Mucosa of descending colon (tissue), 3 donors: ENCODE results near the gene GLCE. TPM values are rescaled to one million over a fixed set of nuclear protein-coding genes. Genes with fewer than 3 reads are reported as not detected.

Experiments
- ATAC-seq: fragments of 200-7000 bp; cut with Tn5 transposase; one replicate; pipeline ENCODE4 v1.9.1; 2020; ENCODE audit warnings: mild to moderate bottlenecking, moderate library complexity
- DNase-seq, 3 donors: peaks; one replicate each; pipeline ENCODE4 v3.0.0-alpha.2; 2020
- H3K36me3 ChIP-seq: fragments of 200-600 bp; one replicate; pipeline ENCODE4 v1.8.0; 2021; ENCODE audit warnings: low read depth, mild to moderate bottlenecking
- H3K4me1 ChIP-seq: fragments of 200-600 bp; one replicate; pipeline ENCODE4 v1.8.0; 2021; ENCODE audit warnings: low read depth, mild to moderate bottlenecking
- H3K4me3 ChIP-seq: fragments of 200-600 bp; one replicate; pipeline ENCODE4 v1.8.0; 2021; ENCODE audit warnings: mild to moderate bottlenecking
- H3K9me3 ChIP-seq: fragments of 200-600 bp; one replicate; pipeline ENCODE4 v1.8.0; 2021; ENCODE audit warnings: mild to moderate bottlenecking
- intact Hi-C, 2 donors: fragments of 100-400 bp; cut with DNase I in 1 of 2; cut with micrococcal nuclease in 1 of 2; formaldehyde crosslinking; loops; one replicate each; pipeline versions ENCODE4 v1.11.0 to v1.11.1; 2022; cut with DNase I, micrococcal nuclease
- total RNA-seq, 3 donors: library from RNA; stranded (reverse); fragmentation: NEBNext Ultra II Directional in 2 of 3; extraction: Animal tissue kit (Norgen Biotek cat#: 25700) in 2 of 3; gene quantifications; one replicate each; pipeline versions ENCODE4 v1.2.1 to v1.2.4, GENCODE V29; 2021 to 2023
- TF ChIP-seq, protein P1 (sequence below): fragments of 200-600 bp; IDR thresholded peaks from one replicate; pipeline ENCODE4 v1.8.0; 2022; ENCODE audit warnings: antibody characterized with exemption, mild to moderate bottlenecking
- donor health status: DM: no; HTN: no; CAD: no; lungs with moderate emphysema.
- donor health status: DM: no; HTN: no; CAD: no.
- donor health status: DM: no; HTN: yes; CAD: no.

Gene GLCE
- total RNA-seq, 3 donors from 2014 or later = 17.7 to 36.4 (median 32.3) TPM

GRCh38 chr15:69118089-69118488, 42.3 kb upstream of the GLCE start:
- Histone ChIP-seq H3K9me3 (no peaks in the 10 kb centered on the region), H3K4me3 (no peak overlapping the region), H3K36me3 (no peaks in the 10 kb centered on the region), H3K4me1 (no peaks in the 10 kb centered on the region)
- ATAC-seq (no peak), DNase-seq (no peak)
- intact Hi-C loops = no loop called here
- TF ChIP-seq, protein P1, sequence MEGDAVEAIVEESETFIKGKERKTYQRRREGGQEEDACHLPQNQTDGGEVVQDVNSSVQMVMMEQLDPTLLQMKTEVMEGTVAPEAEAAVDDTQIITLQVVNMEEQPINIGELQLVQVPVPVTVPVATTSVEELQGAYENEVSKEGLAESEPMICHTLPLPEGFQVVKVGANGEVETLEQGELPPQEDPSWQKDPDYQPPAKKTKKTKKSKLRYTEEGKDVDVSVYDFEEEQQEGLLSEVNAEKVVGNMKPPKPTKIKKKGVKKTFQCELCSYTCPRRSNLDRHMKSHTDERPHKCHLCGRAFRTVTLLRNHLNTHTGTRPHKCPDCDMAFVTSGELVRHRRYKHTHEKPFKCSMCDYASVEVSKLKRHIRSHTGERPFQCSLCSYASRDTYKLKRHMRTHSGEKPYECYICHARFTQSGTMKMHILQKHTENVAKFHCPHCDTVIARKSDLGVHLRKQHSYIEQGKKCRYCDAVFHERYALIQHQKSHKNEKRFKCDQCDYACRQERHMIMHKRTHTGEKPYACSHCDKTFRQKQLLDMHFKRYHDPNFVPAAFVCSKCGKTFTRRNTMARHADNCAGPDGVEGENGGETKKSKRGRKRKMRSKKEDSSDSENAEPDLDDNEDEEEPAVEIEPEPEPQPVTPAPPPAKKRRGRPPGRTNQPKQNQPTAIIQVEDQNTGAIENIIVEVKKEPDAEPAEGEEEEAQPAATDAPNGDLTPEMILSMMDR = no peak

- TF ChIP-seq, protein P1 = no peak
- H3K9me3 ChIP-seq = no peaks in the 10 kb centered on the region
Observed at GRCh38 chr15:69119001-69119400, 41.4 kb upstream of the GLCE start.

DNA sequence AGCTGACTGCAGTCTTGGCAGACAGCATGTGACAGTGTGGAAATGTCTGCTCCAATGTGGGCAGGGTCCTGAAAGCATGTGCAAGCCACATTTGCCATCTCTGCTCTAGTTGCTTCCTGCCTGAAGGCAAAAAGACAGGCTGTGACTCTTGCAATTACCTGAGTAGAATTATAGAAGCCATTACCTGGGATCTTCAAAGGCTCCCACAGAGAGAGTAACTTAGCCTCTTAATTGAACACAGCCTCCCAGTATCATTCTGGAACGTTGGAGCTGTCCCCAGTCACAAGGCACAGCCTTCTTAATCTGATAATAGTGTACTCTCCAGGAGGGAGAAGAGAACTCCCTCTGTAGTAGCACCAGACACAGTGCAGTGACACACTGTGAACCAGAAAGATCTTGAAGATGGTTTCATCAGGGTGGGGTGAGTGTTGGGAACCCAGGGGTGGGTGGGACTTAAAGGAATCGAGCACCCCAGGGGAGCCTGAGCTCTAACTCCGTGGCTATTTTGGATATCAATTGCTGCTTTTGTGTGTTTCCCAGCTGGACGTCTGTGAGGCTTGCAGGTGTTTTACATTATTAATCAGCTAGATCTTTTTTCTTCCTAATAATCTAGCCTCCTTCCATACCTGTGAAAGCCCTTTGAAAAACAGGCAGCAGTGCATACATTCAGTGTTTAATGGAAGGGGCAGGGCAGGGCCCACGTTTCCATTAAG, 40.6 kb upstream of the GLCE start:
- H3K4me3 ChIP-seq = no peak overlapping the region
- TF ChIP-seq, protein P1 = no peak
- H3K4me1 ChIP-seq = no peaks in the 10 kb centered on the region
- DNase-seq (no peak), ATAC-seq (no peak)
- H3K36me3 ChIP-seq = no peaks in the 10 kb centered on the region
- H3K9me3 ChIP-seq = no peaks in the 10 kb centered on the region
- intact Hi-C loops = no loop called here

More at GRCh38 chr15:69119001-69119400, 41.4 kb upstream of the GLCE start:
- DNase-seq = no peak
- Histone ChIP-seq H3K36me3 (no peaks in the 10 kb centered on the region), H3K4me1 (no peaks in the 10 kb centered on the region), H3K4me3 (no peak overlapping the region)
- ATAC-seq = no peak
- intact Hi-C loops = no loop called here

- Histone ChIP-seq H3K4me1 (no peaks in the 10 kb centered on the region), H3K36me3 (no peaks in the 10 kb centered on the region), H3K4me3 (no peak overlapping the region), H3K9me3 (no peaks in the 10 kb centered on the region)
- no peak for ATAC-seq
- intact Hi-C loops = no loop called here
- TF ChIP-seq, protein P1 = no peak
- no peak for DNase-seq
Observed at GRCh38 chr15:69120732-69121131, 39.7 kb upstream of the GLCE start.

DNA sequence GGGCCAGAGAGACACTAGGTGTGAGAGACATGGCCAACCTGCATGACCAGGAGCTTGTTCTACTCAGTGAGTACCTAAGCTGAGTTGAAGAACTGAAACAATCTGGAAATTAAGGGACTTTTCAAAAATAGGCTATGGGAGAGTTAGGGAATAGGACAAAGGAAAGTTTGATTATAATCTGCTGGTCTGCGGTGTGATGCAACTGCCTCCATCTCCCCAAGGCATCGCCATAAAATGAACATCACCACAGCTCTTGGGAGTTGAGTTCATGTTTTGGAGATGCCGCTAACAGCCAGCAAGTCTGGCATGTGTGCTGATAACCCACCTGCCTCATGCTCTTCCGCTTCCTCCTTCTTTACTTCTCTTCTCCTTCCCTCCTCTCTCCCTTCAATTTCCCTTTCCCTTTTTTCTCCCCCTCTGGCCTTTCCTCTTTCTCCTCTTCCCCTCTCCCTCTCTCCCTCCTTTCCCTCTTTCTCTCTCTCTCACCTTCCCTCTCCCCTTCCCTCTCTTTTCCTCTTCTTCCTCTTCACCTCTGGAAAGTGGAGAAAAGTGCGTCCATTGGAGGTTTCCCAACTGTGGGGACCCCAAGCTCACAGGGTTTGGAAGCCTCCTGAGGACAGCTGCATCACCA, 39.1 kb upstream of the GLCE start:
- intact Hi-C loops = no loop called here
- no peak for ATAC-seq
- H3K9me3 ChIP-seq = no peaks in the 10 kb centered on the region
- H3K4me1 ChIP-seq = no peaks in the 10 kb centered on the region
- no peak for DNase-seq
- H3K4me3 ChIP-seq = no peak overlapping the region
- H3K36me3 ChIP-seq = no peaks in the 10 kb centered on the region
- TF ChIP-seq, protein P1 = no peak
